Activated T-cell treated with anti-CD3 and anti-CD28 coated beads for 24 hours (primary cell): ENCODE data around the gene RGR.
A peak's percentile ranks its signal among the peaks of the same experiment; 100 is the strongest.

Source experiments
- DNase-seq: peaks from one replicate; pipeline ENCODE4 v3.0.0-alpha.2; 2020; ENCODE audit warnings: low read depth

Gene RGR

GRCh38 chr10:84296091-84296981 is 51.5 kb downstream of the RGR start:
- no peak for DNase-seq

DNA sequence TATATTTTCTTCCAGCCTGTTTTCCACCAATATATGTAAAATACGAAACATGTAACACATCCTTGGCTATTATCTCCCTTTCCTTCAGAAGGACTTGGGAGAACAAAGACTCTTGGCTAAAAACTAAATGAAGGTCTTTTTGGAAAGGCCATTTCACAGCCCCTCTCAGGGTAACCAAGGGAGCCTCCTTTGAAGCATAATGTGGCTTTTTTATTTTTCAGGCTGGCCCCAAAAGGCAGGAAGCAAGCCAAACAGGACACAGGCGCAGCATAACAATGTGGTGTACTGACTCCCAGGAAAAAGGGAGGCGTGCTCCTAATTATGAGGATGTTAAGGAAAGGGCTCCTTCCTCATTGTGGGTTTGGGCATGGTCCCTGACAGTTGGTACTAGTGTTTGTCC is 53.2 kb downstream of the RGR start:
- DNase-seq: no peak

GRCh38 chr10:84302223-84302622 is 57.4 kb downstream of the RGR start:
- DNase-seq: no peak

- no peak for DNase-seq
Measured at GRCh38 chr10:84306751-84307384, 62.0 kb downstream of the RGR start.

- no peak for DNase-seq
Measured at GRCh38 chr10:84308021-84308420, 63.2 kb downstream of the RGR start.

DNA sequence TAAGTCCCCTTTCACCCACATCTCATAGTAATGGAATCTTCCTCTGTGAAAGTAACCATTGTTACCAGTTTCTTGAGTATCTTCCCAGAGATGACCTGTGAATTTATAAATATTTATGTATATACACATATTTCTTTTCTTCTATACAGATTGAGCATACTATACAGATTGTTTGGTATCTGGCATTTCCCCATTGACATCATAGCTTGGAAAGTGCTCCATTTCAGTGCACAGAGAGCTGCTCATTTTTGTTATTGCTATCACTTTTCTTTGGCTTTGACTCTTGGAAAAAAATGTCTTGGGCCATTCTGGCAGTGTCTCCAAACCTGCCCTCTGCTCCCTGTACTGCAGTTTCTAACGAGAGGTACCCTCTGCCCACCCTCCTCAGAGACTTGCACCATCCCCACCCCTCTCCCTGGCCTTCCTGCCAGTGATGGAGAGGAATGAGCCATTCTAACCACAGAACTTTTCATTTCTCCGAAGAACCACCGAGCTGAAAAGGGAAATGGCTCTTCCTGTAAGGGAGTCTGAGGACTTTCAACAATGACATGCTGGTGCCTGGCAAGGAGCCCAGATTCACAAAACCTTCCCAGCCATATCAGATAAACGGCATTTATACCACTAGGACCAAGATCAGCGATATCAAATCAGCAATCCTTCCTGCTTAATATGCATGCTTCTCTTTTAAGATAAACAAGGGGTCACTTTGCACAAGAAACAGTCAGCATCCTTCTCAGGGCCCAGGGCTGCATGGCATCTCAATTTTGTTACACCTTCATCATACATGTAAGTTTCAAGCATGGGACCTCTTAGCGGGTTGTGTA is 63.8 kb downstream of the RGR start:
- peak; percentile 16 for DNase-seq
